Mesothelial cell of epicardium (in vitro differentiated cells): ENCODE results near the gene EEF1A2. TPM values are rescaled to one million over a fixed set of nuclear protein-coding genes. Genes with fewer than 3 reads are reported as not detected.

Experiments
- DNase-seq, 2 experiments: peaks; one replicate each; pipeline ENCODE4 v3.0.0; 2021; ENCODE audit warnings: low spot score in 2 of 2; ENCODE audit not compliant: unreplicated experiment in 2 of 2
- H3K27ac Mint-ChIP-seq: 2 replicates; pipeline ENCODE4 v1.8.0; 2021; ENCODE audit warnings: mixed read lengths
- H3K27me3 Mint-ChIP-seq: 2 replicates; pipeline ENCODE4 v1.8.0; 2021; ENCODE audit warnings: low read depth, mixed read lengths
- H3K36me3 Mint-ChIP-seq: 2 replicates; pipeline ENCODE4 v1.8.0; 2021; ENCODE audit warnings: mixed read lengths
- H3K4me1 Mint-ChIP-seq: 2 replicates; pipeline ENCODE4 v1.8.0; 2021; ENCODE audit warnings: mixed read lengths
- H3K4me3 Mint-ChIP-seq: 2 replicates; pipeline ENCODE4 v1.8.0; 2021; ENCODE audit warnings: mild to moderate bottlenecking, moderate library complexity, mixed read lengths
- H3K9me3 Mint-ChIP-seq: 2 replicates; pipeline ENCODE4 v1.8.0; 2021; ENCODE audit warnings: mixed read lengths
- total RNA-seq: library from RNA; stranded (reverse); gene quantifications from 3 replicates; pipeline ENCODE4 v1.2.1, GENCODE V29; 2021
- TF ChIP-seq, protein P1 (sequence below): fragments of 200-600 bp; sonication (generic); IDR thresholded peaks from one replicate; pipeline ENCODE4 v1.5.0; 2021; ENCODE audit warnings: antibody characterized with exemption; ENCODE audit not compliant: unreplicated experiment

EEF1A2 gene
- total RNA-seq, 1 donor from 2014 or later, result 14.6 TPM

- Mint-ChIP-seq H3K36me3 (peaks cover 18% of the 10 kb centered on the region), H3K9me3 (peaks cover 3% of the 10 kb centered on the region), H3K4me1 (peaks cover 21% of the 10 kb centered on the region), H3K4me3 (peak overlapping the region; percentile 84), H3K27me3 (peaks cover 3% of the 10 kb centered on the region), H3K27ac (peak overlapping the region; percentile 83)
- TF ChIP-seq, protein P1, sequence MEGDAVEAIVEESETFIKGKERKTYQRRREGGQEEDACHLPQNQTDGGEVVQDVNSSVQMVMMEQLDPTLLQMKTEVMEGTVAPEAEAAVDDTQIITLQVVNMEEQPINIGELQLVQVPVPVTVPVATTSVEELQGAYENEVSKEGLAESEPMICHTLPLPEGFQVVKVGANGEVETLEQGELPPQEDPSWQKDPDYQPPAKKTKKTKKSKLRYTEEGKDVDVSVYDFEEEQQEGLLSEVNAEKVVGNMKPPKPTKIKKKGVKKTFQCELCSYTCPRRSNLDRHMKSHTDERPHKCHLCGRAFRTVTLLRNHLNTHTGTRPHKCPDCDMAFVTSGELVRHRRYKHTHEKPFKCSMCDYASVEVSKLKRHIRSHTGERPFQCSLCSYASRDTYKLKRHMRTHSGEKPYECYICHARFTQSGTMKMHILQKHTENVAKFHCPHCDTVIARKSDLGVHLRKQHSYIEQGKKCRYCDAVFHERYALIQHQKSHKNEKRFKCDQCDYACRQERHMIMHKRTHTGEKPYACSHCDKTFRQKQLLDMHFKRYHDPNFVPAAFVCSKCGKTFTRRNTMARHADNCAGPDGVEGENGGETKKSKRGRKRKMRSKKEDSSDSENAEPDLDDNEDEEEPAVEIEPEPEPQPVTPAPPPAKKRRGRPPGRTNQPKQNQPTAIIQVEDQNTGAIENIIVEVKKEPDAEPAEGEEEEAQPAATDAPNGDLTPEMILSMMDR, result no peak
- DNase-seq, result peak; percentile 52 to 70
Measured at GRCh38 chr20:63520934-63521601, 22.2 kb upstream of the EEF1A2 start.

- peak within 1 kb of the TSS; percentile 84 for H3K4me3 Mint-ChIP-seq
- H3K36me3 Mint-ChIP-seq, result peaks cover 18% of the 10 kb centered on the region
- peaks cover 3% of the 10 kb centered on the region for H3K9me3 Mint-ChIP-seq
- peaks cover 7% of the 10 kb centered on the region for H3K27me3 Mint-ChIP-seq
- peaks cover 21% of the 10 kb centered on the region for H3K4me1 Mint-ChIP-seq
- peak within 1 kb of the TSS; percentile 83 for H3K27ac Mint-ChIP-seq
- TF ChIP-seq, protein P1, result no peak
- DNase-seq, result peak; percentile 83 to 86
Measured at GRCh38 chr20:63520504-63520933, 21.6 kb upstream of the EEF1A2 start, which contains the start of gene PPDPF. TSS of gene PPDPF (plus strand) at chr20:63520765. CDS start at chr20:63521309, 544 bp downstream.

DNA sequence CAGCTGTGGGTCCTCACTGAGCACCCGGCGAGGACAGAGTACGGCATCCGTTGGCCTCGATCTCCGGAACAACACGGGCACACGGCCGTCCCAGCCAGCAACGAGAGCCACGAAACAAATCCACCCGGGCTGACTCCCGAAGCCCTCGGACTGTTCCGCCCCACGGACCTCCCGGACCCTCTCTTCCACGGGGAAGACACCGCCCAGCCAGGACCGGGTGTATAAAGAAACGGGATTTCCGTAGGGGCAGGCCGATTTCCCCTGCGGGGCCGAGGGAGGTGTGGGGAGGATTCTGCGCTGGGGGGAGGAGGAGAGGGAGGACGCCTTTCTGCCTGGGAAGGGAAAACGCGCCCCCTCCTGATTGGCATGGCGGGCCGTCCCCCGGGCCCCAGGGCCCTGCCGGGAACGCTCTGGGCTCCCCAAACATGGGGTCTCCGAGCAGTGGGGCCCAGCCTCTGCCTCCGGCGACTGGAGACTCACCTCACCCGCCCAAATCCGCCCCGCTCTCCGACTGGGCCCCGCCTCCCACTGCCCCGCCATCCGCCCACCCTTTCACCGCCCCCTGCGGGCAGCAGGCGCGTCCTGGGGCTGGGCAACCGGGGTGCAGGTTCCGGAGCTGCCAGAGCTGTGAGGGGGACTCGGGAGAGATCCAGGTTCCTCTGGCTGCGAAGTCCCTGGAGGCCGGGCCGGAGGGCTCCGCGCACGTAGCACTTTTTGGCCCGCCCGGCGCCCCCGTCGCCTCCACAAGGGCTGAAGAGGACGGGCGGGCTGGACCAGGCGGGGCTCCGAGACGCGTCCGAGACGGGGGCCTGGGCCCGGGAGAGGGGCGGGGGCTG, 21.0 kb upstream of the EEF1A2 start:
- H3K36me3 Mint-ChIP-seq, result peaks cover 18% of the 10 kb centered on the region
- DNase-seq, result peak; percentile 58 to 75
- H3K4me1 Mint-ChIP-seq, result peaks cover 19% of the 10 kb centered on the region

DNA sequence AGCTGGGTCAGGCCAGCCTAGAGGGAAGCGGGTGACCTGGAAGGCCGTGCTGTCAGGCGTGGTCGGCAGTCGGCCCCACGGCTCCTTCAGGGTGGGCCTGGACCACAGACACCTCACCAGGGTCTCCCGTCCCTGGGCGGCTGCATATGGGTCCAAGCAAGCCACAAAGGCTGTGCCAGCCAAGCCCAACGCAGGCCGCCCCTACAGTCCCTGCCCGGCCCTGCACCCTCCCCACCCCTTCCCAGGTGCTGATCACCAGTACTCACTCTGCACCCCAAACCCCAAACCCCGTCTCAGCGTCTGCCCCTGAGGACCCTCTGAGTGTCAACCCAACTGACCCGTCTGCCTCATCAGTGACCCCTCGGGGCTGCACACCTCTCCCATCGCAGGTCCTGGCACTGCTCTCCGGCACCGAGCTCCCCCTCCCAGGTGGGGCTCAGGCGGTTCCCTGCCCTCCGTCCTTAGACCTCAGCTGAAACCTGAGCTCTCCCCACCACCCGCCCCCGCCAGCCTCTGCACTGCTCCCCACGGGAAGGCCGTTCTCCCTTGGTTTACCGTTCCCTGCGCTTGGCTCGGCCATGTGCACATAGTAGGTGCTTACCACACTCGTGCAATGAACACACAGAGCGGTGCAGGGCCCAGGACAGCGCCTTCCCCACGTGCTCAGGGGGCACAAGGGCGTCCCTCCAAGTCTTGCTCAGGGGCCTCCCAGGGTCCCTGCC, 20.2 kb upstream of the EEF1A2 start:
- TF ChIP-seq, protein P1, result no peak
- peak in 1 of 2 experiments; percentile 17 for DNase-seq

More for the DNA sequence above, 21.0 kb upstream of the EEF1A2 start:
- Mint-ChIP-seq H3K4me3 (peak overlapping the region; percentile 67), H3K27me3 (peaks cover 8% of the 10 kb centered on the region), H3K27ac (no peak overlapping the region), H3K9me3 (peaks cover 3% of the 10 kb centered on the region)
- TF ChIP-seq, protein P1, result no peak

GRCh38 chr20:63518351-63518861, 19.5 kb upstream of the EEF1A2 start:
- DNase-seq, result peak in 1 of 2 experiments; percentile 13
- H3K9me3 Mint-ChIP-seq, result peaks cover 2% of the 10 kb centered on the region
- no peak overlapping the region for H3K27ac Mint-ChIP-seq
- TF ChIP-seq, protein P1, result no peak
- H3K36me3 Mint-ChIP-seq, result peaks cover 10% of the 10 kb centered on the region
- peaks cover 17% of the 10 kb centered on the region for H3K4me1 Mint-ChIP-seq
- H3K4me3 Mint-ChIP-seq, result peak overlapping the region; percentile 67
- H3K27me3 Mint-ChIP-seq, result peaks cover 14% of the 10 kb centered on the region

More for the DNA sequence above, 20.2 kb upstream of the EEF1A2 start:
- Mint-ChIP-seq H3K27ac (no peak overlapping the region), H3K36me3 (peaks cover 15% of the 10 kb centered on the region), H3K27me3 (peaks cover 10% of the 10 kb centered on the region), H3K4me1 (peaks cover 17% of the 10 kb centered on the region), H3K9me3 (peaks cover 3% of the 10 kb centered on the region), H3K4me3 (peak overlapping the region; percentile 67)
